Superior temporal gyrus (tissue), 1 donor: Measurements from ENCODE around the gene PCED1A.

Source experiments
- DNase-seq: peaks from one replicate; pipeline ENCODE4 v3.0.0-alpha.2; 2016; ENCODE audit errors: extremely low spot score

Gene PCED1A

GRCh38 chr20:2840138-2840966 is at the start of gene PCED1A, which contains the start of gene VPS16:
PCED1A (minus strand) TSS chr20:2840655; CDS start chr20:2839912, 743 bp downstream.
VPS16 (plus strand) TSS chr20:2840745; CDS start chr20:2840775, 30 bp downstream.
- DNase-seq, result peak; percentile 90

DNA sequence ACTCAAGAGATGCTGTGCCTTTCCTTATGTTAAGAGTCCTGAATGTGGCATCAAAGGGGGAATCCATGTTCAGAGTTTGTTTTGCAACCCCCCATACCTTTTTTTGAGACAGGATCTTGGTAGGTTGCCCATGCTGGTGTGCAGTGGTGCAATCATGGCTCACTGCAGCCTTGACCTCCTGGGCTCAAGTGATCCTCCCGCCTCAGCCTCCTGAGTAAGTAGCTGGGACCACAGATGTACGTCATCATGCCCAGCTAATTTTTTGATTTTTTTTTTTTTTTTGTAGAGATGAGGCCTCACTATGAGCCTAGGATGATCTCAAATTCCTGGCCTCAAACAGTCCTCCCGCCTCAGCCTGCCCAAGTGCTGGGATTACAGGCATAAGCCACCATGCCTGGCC is 49.3 kb upstream of the PCED1A start:
- no peak for DNase-seq

GRCh38 chr20:2889209-2889608 is 48.8 kb upstream of the PCED1A start:
- no peak for DNase-seq

DNA sequence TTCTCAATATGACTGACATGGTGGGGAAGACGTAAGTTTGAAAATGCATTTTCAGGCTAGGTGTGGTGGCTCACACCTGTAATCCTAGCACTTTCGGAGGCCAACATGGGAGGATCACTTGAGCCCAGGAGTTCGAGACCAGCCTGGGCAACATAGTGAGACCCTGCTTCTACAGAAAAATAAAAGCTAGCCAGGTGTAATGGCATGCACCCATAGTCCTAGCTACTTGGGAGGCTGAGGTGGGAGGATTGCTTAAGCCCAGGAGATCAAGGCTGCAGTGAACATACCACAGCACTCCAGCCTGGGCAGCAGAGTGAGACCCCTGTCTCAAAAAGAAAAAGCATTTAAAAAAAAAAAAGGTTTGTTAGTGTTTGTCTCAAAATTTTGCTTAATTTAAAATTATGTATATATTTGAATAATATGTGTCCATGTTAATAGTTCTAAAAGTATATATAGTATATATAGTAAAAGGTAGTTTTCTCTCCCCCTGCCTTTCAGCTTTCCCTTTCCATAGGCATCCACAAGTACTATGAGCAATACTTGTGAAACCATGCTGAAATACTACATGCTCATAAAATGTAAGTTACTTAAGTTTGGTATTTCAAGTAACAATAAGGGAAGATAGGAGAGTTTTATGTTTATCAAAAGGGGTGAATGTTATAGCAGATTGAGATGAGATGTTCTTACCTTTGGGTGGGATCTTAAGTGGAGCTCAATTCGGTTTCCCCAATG is 47.9 kb upstream of the PCED1A start:
- no peak for DNase-seq

- DNase-seq, result no peak
These were observed 47.3 kb upstream of the PCED1A start for GRCh38 chr20:2887715-2888114.

GRCh38 chr20:2883726-2884637 is 43.5 kb upstream of the PCED1A start:
- DNase-seq, result no peak

DNA sequence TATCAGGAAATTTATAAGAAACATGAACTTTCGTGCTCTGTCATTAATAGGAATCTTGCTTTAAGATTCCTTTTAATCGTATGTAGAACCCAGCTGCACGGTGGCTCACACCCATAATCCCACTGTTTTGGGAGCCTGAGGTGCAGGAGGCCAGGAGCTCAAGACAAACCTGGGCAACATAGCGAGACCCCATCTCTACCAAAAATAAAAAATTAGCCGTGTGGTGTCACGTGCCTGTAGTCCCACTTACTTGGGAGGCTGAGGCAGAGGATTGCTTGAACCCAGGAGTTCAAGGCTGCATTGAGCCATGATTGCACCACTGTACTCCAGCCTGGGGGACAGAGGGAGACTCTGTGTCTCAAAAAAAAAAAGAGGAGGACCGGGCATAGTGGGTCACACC is 40.2 kb upstream of the PCED1A start:
- no peak for DNase-seq

DNA sequence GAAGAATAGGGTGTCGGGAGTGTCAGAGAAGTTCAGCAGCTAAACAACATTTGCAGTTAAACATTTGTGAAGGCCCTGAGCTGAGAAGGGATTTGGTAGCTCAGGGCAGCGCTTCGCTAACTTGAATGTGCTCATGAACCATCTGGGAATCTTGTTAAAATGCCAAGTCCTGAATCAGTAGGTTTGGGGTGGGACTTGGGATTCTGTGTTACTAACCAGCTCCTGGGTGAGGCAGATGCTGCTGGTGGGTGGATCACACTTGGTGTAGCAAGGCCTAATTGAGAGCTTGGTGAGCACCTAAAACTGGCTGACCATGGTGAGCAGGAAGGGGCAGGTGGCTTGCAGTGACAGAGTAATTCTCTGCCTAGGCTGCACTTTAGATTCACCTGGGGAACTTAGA is 38.7 kb upstream of the PCED1A start:
- peak; percentile 79 for DNase-seq

DNA sequence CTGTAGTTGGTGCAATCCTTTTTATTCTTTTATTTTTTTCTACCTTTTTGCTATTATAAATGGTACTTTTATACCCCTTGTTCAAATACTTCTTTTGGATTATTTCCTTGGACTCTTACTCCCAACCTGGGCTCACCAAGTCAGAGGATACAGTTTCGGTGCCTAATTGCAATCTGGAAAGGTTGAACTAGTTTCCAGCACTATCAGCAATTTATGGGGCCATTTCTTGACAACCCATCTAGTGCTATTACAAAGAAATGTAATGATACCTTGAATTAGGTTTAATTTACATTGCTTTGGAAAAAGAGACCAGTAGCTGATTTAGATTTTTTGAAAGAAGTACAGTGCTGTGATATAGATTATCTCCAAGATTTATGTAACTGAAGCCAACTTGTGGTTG is 38.1 kb upstream of the PCED1A start:
- peak; percentile 7 for DNase-seq

DNA sequence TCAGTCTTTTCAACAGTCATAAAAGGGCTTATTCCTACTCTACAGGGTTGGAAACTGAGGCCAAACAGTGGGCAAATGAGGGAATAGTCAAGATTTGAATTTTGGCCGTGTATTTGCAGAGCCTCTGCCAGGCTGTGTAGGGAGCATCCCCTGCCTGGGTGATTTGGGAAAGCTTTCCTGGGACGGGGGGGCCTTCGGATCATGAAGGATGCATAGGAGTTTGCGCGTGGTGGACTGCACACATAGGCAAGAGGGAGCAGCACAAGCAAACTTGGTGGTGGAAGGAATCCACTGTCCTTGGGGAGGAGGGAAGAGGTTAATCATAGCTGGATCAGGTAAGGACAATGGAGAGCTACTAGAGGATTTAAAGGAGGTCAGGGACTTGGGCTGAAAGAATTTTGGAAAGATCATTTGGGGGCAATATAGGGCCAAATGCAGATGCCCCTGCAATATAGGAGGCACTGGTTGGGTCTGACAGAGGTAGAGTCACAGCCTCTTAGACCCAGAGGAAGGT is 35.3 kb upstream of the PCED1A start:
- no peak for DNase-seq

DNA sequence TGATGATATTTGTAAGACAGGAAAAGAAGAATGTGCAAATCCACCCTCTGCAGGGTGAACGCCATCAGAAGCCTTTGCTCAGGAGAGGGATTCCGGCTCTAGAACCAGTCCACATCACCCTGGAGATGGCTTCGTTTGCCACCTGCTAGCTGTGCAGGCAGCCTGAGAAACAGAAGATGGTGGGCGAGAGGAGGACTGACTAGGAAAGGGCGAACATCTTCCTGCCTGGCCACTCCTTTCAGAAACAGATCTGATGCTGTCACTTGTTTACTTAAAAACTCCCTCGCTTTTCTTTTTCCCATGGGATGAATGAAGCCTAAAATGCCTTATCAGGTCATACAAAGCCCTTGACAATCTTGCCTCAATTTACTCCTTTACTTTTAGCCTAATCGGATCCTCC is 34.0 kb upstream of the PCED1A start:
- peak; percentile 56 for DNase-seq

DNA sequence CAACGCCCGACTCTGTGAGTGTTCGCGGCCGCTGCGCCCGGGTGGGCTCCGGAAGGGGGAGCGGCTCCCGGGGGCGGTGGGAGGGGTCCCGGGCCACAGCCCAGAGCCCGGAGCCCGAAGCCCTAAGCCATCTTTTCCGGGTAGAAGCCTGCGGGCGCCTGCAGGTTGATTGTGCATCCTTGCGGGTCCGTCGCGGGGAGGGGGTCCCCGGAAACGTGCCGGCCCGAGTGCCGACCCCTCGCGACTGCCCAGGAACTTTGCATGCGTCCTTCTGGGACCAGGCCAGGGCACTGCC is 33.2 kb upstream of the PCED1A start:
- DNase-seq, result peak; percentile 28

- DNase-seq, result peak; percentile 94
These were observed 32.7 kb upstream of the PCED1A start, which contains the start of gene PTPRA for GRCh38 chr20:2873010-2873746. PTPRA (plus strand) TSS chr20:2873481; CDS start chr20:2964278, 90,797 bp downstream.

DNA sequence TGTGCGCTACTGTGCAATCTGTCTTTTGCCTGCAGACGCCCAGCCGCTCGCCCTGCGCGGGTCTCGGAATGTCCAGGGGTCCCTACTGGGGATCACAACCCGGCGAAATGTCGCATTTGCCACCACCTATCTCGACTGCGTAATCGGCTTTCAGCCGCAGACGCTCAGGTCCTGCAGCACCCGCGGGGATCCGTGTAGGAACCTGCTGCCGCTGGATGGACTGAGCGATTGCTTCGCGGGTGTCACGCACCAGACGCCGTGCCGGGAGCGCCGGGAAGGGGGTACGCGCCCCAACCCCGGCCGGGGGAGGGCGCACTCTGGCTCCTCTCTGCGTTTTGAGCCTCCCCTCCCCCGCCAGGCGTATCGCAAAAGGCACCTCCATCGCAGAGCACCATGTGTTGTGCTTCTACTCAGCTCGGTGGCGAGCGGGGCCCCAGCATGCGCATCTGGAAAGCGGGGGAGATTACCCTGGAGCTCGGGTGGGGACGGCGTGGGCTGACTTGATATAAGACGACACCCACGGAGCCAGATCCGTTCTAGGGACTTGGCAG is 32.1 kb upstream of the PCED1A start:
- DNase-seq, result peak; percentile 66

GRCh38 chr20:2871661-2872458 is 31.4 kb upstream of the PCED1A start:
- peak; percentile 14 for DNase-seq

GRCh38 chr20:2871111-2871465 is 30.6 kb upstream of the PCED1A start:
- peak; percentile 6 for DNase-seq

DNA sequence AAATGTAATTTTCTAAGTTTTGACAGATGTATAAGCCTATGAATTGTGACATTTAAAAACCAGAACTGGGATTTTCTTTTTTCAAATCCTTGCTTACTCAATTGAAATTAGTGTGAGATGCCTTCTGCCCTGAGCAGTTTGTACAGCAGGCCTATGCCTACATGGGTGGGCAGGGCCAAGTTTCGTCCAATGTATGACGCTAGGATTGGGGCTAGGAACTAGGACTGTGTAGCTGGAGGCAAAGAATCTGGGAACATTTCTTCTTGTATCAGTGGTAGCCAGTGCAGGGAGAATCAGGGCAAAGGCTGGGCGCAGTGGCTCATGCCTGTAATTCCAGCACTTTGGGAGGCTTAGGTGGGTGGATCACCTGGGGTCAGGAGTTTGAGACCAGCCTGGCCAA is 28.9 kb upstream of the PCED1A start:
- DNase-seq, result no peak

DNA sequence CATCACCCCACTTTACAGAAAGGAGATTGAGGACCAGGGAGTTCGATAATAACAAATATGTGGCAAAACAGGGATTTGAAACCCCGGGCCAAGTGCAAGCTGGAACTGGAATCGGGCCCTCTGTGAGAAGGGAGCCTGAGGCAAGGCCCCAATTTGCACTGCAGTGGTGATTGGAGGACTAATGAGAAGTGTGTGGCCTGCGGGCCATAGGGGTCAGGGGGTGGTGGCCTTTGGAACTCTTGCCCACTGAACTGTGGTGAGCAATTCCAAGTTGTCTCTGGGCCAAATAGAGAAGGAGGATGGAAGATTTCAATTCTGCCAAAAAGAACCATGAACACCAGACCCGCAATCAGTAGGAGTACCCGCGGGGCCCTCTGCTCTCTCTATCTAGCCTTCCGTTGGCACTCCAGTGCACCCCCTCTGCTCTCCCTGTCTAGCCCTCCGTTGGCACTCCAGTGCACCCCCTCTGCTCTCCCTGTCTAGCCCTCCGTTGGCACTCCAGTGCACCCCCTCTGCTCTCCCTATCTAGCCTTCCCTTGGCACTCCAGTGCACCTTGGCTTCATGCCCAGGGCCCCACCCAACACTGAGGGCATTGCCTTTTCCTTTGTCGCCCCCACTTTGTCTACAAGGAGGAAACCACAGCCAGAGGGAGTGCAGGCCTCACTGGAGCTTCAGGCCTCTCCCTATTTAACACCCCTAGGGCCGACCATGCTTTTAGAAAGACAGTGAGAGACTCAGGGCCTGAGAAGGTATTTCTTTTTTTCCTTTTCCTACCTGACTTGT is 26.8 kb upstream of the PCED1A start:
- no peak for DNase-seq

GRCh38 chr20:2866236-2866635 is 25.8 kb upstream of the PCED1A start:
- no peak for DNase-seq
